Astrocyte (in vitro differentiated cells and primary cell): Measurements from ENCODE around the gene ASB2. TPM values are rescaled to one million over a fixed set of nuclear protein-coding genes. Genes with fewer than 3 reads are reported as not detected.
A peak's percentile ranks its signal among the peaks of the same experiment; 100 is the strongest.

ENCODE experiments used
- DNase-seq: peaks from one replicate; pipeline ENCODE4 v3.0.0-alpha.2; 2010; ENCODE audit warnings: low read depth
- FAIRE-seq: peaks from 2 replicates; lab custom pipeline; 2011; peaks lifted over from hg19 to GRCh38; lab: Jason Lieb, UNC
- H2AFZ ChIP-seq: 2 replicates; pipeline ENCODE4 v1.6.0; 2012; ENCODE audit warnings: low read depth, low read length, inconsistent platforms
- H3K27ac ChIP-seq: 2 replicates; pipeline ENCODE4 v1.5.1; 2011; ENCODE audit warnings: low read depth, low read length, inconsistent platforms
- H3K27me3 ChIP-seq: 2 replicates; pipeline ENCODE4 v1.6.0; 2011; ENCODE audit warnings: low read length, inconsistent platforms; ENCODE audit not compliant: insufficient read depth
- H3K36me3 ChIP-seq: 2 replicates; pipeline ENCODE4 v1.5.1; 2011; ENCODE audit warnings: low read length, inconsistent platforms; ENCODE audit not compliant: insufficient read depth
- H3K4me1 ChIP-seq: 2 replicates; pipeline ENCODE4 v1.5.1; 2011; ENCODE audit warnings: low read length, inconsistent platforms; ENCODE audit not compliant: insufficient read depth
- H3K4me2 ChIP-seq: 2 replicates; pipeline ENCODE4 v1.6.0; 2012; ENCODE audit warnings: low read length, inconsistent platforms
- H3K4me3 ChIP-seq: 2 replicates; pipeline ENCODE4 v1.5.1; 2011; ENCODE audit warnings: low read depth, mild to moderate bottlenecking, low read length, inconsistent platforms; ENCODE audit not compliant: insufficient read depth
- H3K79me2 ChIP-seq: 2 replicates; pipeline ENCODE4 v1.6.0; 2012; ENCODE audit warnings: mild to moderate bottlenecking, low read length, inconsistent platforms; ENCODE audit not compliant: insufficient read depth
- H3K9ac ChIP-seq: 2 replicates; pipeline ENCODE4 v1.6.0; 2012; ENCODE audit warnings: mild to moderate bottlenecking, low read length, inconsistent platforms
- H3K9me3 ChIP-seq: 2 replicates; pipeline ENCODE4 v1.5.1; 2012; ENCODE audit warnings: low read depth, mild to moderate bottlenecking, low read length, inconsistent platforms; ENCODE audit not compliant: insufficient read depth
- H4K20me1 ChIP-seq: 2 replicates; pipeline ENCODE4 v1.6.0; 2012; ENCODE audit warnings: low read length, inconsistent platforms; ENCODE audit not compliant: insufficient read depth
- H3K27ac Mint-ChIP-seq: one replicate; pipeline ENCODE4 v1.8.0; 2021; ENCODE audit warnings: mild to moderate bottlenecking, mixed read lengths; ENCODE audit not compliant: unreplicated experiment
- H3K27me3 Mint-ChIP-seq: one replicate; pipeline ENCODE4 v1.8.0; 2021; ENCODE audit warnings: low read depth, mixed read lengths; ENCODE audit not compliant: unreplicated experiment
- H3K36me3 Mint-ChIP-seq: one replicate; pipeline ENCODE4 v1.8.0; 2021; ENCODE audit warnings: low read depth, mixed read lengths; ENCODE audit not compliant: unreplicated experiment
- H3K4me1 Mint-ChIP-seq: one replicate; pipeline ENCODE4 v1.8.0; 2021; ENCODE audit warnings: low read depth, mixed read lengths; ENCODE audit not compliant: unreplicated experiment
- H3K4me3 Mint-ChIP-seq: one replicate; pipeline ENCODE4 v1.8.0; 2021; ENCODE audit warnings: mild to moderate bottlenecking, moderate library complexity, mixed read lengths; ENCODE audit not compliant: unreplicated experiment
- H3K9me3 Mint-ChIP-seq: one replicate; pipeline ENCODE4 v1.8.0; 2021; ENCODE audit warnings: mild to moderate bottlenecking, mixed read lengths; ENCODE audit not compliant: unreplicated experiment
- EZH2 ChIP-seq: IDR thresholded peaks from 2 replicates; pipeline ENCODE4 v1.6.1; 2012; ENCODE audit warnings: mild to moderate bottlenecking, low read length, inconsistent platforms; ENCODE audit not compliant: insufficient read depth
- total RNA-seq: library from RNA; stranded (reverse); gene quantifications from 2 replicates; pipeline ENCODE4 v1.2.1, GENCODE V29; 2021
- TF ChIP-seq, protein P1 (sequence below): IDR thresholded peaks from 2 replicates; pipeline ENCODE4 v1.5.1; 2011; ENCODE audit warnings: low read depth, mild to moderate bottlenecking, inconsistent platforms, low read length, moderate library complexity; ENCODE audit not compliant: insufficient read depth

ASB2 gene
- total RNA-seq, 1 donor from 2014 or later, result 0.25 TPM

DNA sequence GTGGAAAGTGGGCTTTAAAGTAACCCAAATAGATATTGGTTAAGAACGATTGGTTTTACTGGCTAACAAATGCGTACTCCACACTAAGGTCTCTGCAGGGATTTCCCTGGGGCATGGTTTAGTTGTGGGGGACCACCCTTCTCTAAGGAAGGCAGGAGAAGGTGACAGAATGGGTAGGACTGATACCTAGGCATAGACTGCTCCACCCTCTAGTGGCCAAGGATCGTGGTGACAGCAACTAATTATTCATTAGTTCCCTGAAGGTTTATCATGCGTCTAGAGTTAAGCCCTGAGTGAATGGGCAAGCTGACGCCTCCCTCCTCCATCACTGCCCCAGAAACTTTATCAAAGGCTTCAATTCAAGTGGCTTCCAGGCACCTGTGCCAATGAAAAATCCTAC, 40.1 kb downstream of the ASB2 start:
- no peaks in the 10 kb centered on the region for H4K20me1 ChIP-seq
- no peak overlapping the region for H2AFZ ChIP-seq
- FAIRE-seq, result no peak
- H3K36me3 ChIP-seq, result no peaks in the 10 kb centered on the region
- H3K4me1 Mint-ChIP-seq, result peaks cover under 1% of the 10 kb centered on the region
- H3K4me3 ChIP-seq, result no peak overlapping the region
- H3K27ac Mint-ChIP-seq, result no peak overlapping the region
- H3K36me3 Mint-ChIP-seq, result no peaks in the 10 kb centered on the region
- no peak overlapping the region for H3K9ac ChIP-seq
- no peak overlapping the region for H3K4me2 ChIP-seq
- no peaks in the 10 kb centered on the region for H3K9me3 Mint-ChIP-seq
- TF ChIP-seq EZH2, result no peak
- TF ChIP-seq, protein P1, sequence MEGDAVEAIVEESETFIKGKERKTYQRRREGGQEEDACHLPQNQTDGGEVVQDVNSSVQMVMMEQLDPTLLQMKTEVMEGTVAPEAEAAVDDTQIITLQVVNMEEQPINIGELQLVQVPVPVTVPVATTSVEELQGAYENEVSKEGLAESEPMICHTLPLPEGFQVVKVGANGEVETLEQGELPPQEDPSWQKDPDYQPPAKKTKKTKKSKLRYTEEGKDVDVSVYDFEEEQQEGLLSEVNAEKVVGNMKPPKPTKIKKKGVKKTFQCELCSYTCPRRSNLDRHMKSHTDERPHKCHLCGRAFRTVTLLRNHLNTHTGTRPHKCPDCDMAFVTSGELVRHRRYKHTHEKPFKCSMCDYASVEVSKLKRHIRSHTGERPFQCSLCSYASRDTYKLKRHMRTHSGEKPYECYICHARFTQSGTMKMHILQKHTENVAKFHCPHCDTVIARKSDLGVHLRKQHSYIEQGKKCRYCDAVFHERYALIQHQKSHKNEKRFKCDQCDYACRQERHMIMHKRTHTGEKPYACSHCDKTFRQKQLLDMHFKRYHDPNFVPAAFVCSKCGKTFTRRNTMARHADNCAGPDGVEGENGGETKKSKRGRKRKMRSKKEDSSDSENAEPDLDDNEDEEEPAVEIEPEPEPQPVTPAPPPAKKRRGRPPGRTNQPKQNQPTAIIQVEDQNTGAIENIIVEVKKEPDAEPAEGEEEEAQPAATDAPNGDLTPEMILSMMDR, result peak; percentile 50
- H3K9me3 ChIP-seq, result no peaks in the 10 kb centered on the region
- peaks cover under 1% of the 10 kb centered on the region for H3K4me1 ChIP-seq
- H3K79me2 ChIP-seq, result no peaks in the 10 kb centered on the region
- DNase-seq, result no peak
- no peak overlapping the region for H3K27ac ChIP-seq
- no peak overlapping the region for H3K4me3 Mint-ChIP-seq
- peaks cover 73% of the 10 kb centered on the region for H3K27me3 Mint-ChIP-seq
- peaks cover 37% of the 10 kb centered on the region for H3K27me3 ChIP-seq

GRCh38 chr14:93935213-93935612, 41.2 kb downstream of the ASB2 start:
- Histone ChIP-seq H3K79me2 (no peaks in the 10 kb centered on the region), H3K27ac (no peak overlapping the region), H4K20me1 (no peaks in the 10 kb centered on the region), H3K4me2 (no peak overlapping the region), H2AFZ (no peak overlapping the region), H3K9ac (no peak overlapping the region), H3K9me3 (no peaks in the 10 kb centered on the region), H3K36me3 (no peaks in the 10 kb centered on the region), H3K4me3 (no peak overlapping the region), H3K4me1 (no peaks in the 10 kb centered on the region), H3K27me3 (peaks cover 38% of the 10 kb centered on the region)
- Mint-ChIP-seq H3K27me3 (peaks cover 76% of the 10 kb centered on the region), H3K27ac (no peak overlapping the region), H3K4me1 (no peaks in the 10 kb centered on the region), H3K9me3 (no peaks in the 10 kb centered on the region), H3K4me3 (no peak overlapping the region), H3K36me3 (no peaks in the 10 kb centered on the region)
- DNase-seq (no peak), FAIRE-seq (no peak)
- TF ChIP-seq, protein P1, result no peak
- TF ChIP-seq EZH2, result no peak

DNA sequence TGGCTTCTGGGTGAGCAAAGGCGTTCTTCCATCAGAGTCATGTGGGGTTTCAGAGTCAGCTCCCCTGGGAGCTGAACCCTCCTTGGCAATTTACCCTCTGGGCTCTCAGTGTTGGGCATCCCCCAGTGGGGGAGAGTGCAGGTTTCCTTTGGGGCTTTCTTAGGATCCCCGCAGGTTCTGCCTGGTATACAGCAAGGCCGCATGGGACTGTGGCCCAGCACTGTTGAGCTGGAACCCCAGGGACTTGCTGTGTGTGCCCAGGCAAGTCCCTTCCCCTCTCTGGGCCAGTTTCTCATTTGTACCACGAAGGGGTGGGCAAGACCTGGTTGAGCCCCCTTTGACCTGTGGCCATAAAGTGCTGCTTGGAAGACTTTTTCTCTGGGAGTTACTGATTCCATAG, 43.7 kb downstream of the ASB2 start:
- Histone ChIP-seq H3K4me1 (no peaks in the 10 kb centered on the region), H3K79me2 (no peaks in the 10 kb centered on the region), H3K36me3 (no peaks in the 10 kb centered on the region), H3K9me3 (no peaks in the 10 kb centered on the region), H3K4me3 (no peak overlapping the region), H2AFZ (no peak overlapping the region), H3K27me3 (peaks cover 24% of the 10 kb centered on the region), H3K4me2 (no peak overlapping the region), H4K20me1 (no peaks in the 10 kb centered on the region), H3K9ac (no peak overlapping the region), H3K27ac (no peak overlapping the region)
- Mint-ChIP-seq H3K9me3 (no peaks in the 10 kb centered on the region), H3K27me3 (peaks cover 69% of the 10 kb centered on the region), H3K36me3 (no peaks in the 10 kb centered on the region), H3K4me1 (no peaks in the 10 kb centered on the region), H3K4me3 (no peak overlapping the region), H3K27ac (no peak overlapping the region)
- TF ChIP-seq EZH2, result no peak
- TF ChIP-seq, protein P1, result no peak
- no peak for FAIRE-seq
- DNase-seq, result no peak
